Ovary (tissue), 9 donors: Measurements from ENCODE around the gene OR2H1. TPM values are rescaled to one million over a fixed set of nuclear protein-coding genes. Genes with fewer than 3 reads are reported as not detected.

Experiments used
- DNase-seq, 5 donors: peaks; one replicate each; pipeline ENCODE4 v3.0.0-alpha.2; 2019 to 2020
- H3K27ac ChIP-seq, 2 donors: fragments of 200-600 bp; one replicate each; pipeline versions ENCODE4 v1.5.1 to v1.8.0; 2019 to 2022
- H3K27me3 ChIP-seq: fragments of 200-600 bp; one replicate; pipeline ENCODE4 v1.8.0; 2022
- H3K36me3 ChIP-seq: fragments of 200-600 bp; sonication (generic); one replicate; pipeline ENCODE4 v1.5.1; 2019
- H3K4me1 ChIP-seq: one replicate; pipeline ENCODE4 v1.8.1; 2013; ENCODE audit warnings: mild to moderate bottlenecking, moderate library complexity; ENCODE audit not compliant: insufficient read depth
- H3K4me3 ChIP-seq: fragments of 200-600 bp; sonication (generic); one replicate; pipeline ENCODE4 v1.5.1; 2017
- H3K9me3 ChIP-seq, 2 donors: fragments of 200-600 bp in 1 of 2; sonication (generic) in 1 of 2; one replicate each; pipeline versions ENCODE4 v1.5.1 to v1.8.1; 2013 to 2019; ENCODE audit warnings: mild to moderate bottlenecking in 1 of 2, moderate library complexity in 1 of 2
- CTCF ChIP-seq, 3 donors: fragments of 450-650 bp in 2 of 3; fragments of 200-600 bp in 1 of 3; IDR thresholded peaks; one replicate each; pipeline versions ENCODE4 v1.5.1 to v1.8.0; 2016 to 2022; ENCODE audit warnings: antibody characterized with exemption in 3 of 3, mild to moderate bottlenecking in 1 of 3
- EP300 ChIP-seq: sonication (generic); formaldehyde crosslinking; IDR thresholded peaks from one replicate; pipeline ENCODE4 v1.6.1; 2017; ENCODE audit warnings: antibody characterized with exemption
- POLR2A ChIP-seq: fragments of 450-650 bp; IDR thresholded peaks from one replicate; pipeline ENCODE4 v1.6.1; 2017; ENCODE audit warnings: antibody characterized with exemption, mild to moderate bottlenecking, moderate library complexity
- WGBS, 3 donors: extraction: QIAGEN DNeasy Blood & Tissue Kit in 1 of 3; methylation state at CpG; one replicate each; pipeline versions ENCODE4 v1.1.5 to v1.1.7; 2013 to 2017; 5-methylcytosine and 5-hydroxymethylcytosine counted together
- intact Hi-C, 4 donors: fragments of 100-400 bp; cut with DNase I; formaldehyde crosslinking; loops; one replicate each; pipeline versions ENCODE4 v1.11.0 to v1.15.1; 2022 to 2023
- polyA plus RNA-seq, 2 donors: library from polyadenylated mRNA; stranded (reverse); fragments of 200-250 nt in 1 of 2; fragments of 350-450 nt in 1 of 2; fragmentation: Illumina TruSeq in 1 of 2; extraction: RNeasy Lipid Tissue Mini Kit (QIAGEN cat#74804) in 1 of 2; gene quantifications; one replicate each; pipeline ENCODE4 v1.2.3, GENCODE V29; 2013 to 2014
- total RNA-seq, 7 donors: library from RNA; depleted of rRNA in 2 of 7; stranded (reverse); fragments of >200 nt in 2 of 7; fragmentation: NEBNext Ultra II Directional in 3 of 7; extraction: Animal tissue kit (Norgen Biotek cat#: 25700) in 3 of 7; gene quantifications; one replicate each; pipeline versions ENCODE4 v1.1.0 to v1.2.4, GENCODE V29; 2016 to 2023
- donor health status: DM: no; HTN: no; CAD: no; lungs with moderate emphysema.
- donor health status: DM: no; HTN: no; CAD: no.
- donor health status: Bipolar disorder and iron deficiency.
- donor health status: DM: yes; HTN: yes; CAD: no.
- donor health status: DM: no; HTN: no; CAD: no.
- donor health status: DM: yes; HTN: yes; CAD: no.

Gene OR2H1
- total and polyA plus RNA-seq, 9 donors = not detected

GRCh38 chr6:29488874-29489273 is 31.9 kb downstream of the OR2H1 start:
- DNase-seq = no peak
- intact Hi-C loops = no loop called here
- TF ChIP-seq CTCF (IDR thresholded peaks at IDR 0.05) (no peak), POLR2A (no peak), EP300 (no peak)

GRCh38 chr6:29489286-29489685 is 32.3 kb downstream of the OR2H1 start:
- no peaks in the 10 kb centered on the region for H3K4me1 ChIP-seq
- no peaks in the 10 kb centered on the region for H3K36me3 ChIP-seq
- no peak for DNase-seq
- H3K9me3 ChIP-seq = no peaks in the 10 kb centered on the region
- intact Hi-C loops = no loop called here
- 85 to 94% (median 88%) methylated on average over 8 of the region's 8 CpGs for WGBS, 3 donors
- H3K27me3 ChIP-seq = no peaks in the 10 kb centered on the region
- H3K4me3 ChIP-seq = no peak overlapping the region
- TF ChIP-seq EP300 (no peak), CTCF (IDR thresholded peaks at IDR 0.05) (no peak)
- H3K27ac ChIP-seq = no peak overlapping the region

More at GRCh38 chr6:29488874-29489273, 31.9 kb downstream of the OR2H1 start:
- Histone ChIP-seq H3K4me3 (no peak overlapping the region), H3K4me1 (no peaks in the 10 kb centered on the region), H3K9me3 (no peaks in the 10 kb centered on the region), H3K27me3 (no peaks in the 10 kb centered on the region), H3K27ac (no peak overlapping the region), H3K36me3 (no peaks in the 10 kb centered on the region)

GRCh38 chr6:29490055-29490454 is 33.1 kb downstream of the OR2H1 start:
- intact Hi-C loops = no loop called here
- WGBS, 3 donors = 76 to 84% (median 80%) methylated on average over 3 of the region's 3 CpGs
- TF ChIP-seq POLR2A = no peak
- TF ChIP-seq EP300 = no peak
- no peak for TF ChIP-seq CTCF (IDR thresholded peaks at IDR 0.05)
- no peak overlapping the region for H3K4me3 ChIP-seq
- H3K36me3 ChIP-seq = no peaks in the 10 kb centered on the region
- no peaks in the 10 kb centered on the region for H3K4me1 ChIP-seq
- H3K27ac ChIP-seq = no peak overlapping the region
- no peak for DNase-seq
- no peaks in the 10 kb centered on the region for H3K27me3 ChIP-seq
- no peaks in the 10 kb centered on the region for H3K9me3 ChIP-seq

- no peaks in the 10 kb centered on the region for H3K36me3 ChIP-seq
- H3K4me1 ChIP-seq = no peaks in the 10 kb centered on the region
- no peak for TF ChIP-seq POLR2A
- 69 to 87% (median 76%) methylated on average over 2 of the region's 2 CpGs for WGBS, 3 donors
- DNase-seq = no peak
- H3K27me3 ChIP-seq = no peaks in the 10 kb centered on the region
- H3K4me3 ChIP-seq = no peak overlapping the region
- intact Hi-C loops = no loop called here
- H3K9me3 ChIP-seq = no peaks in the 10 kb centered on the region
- no peak overlapping the region for H3K27ac ChIP-seq
These were observed 33.6 kb downstream of the OR2H1 start for GRCh38 chr6:29490552-29490951.

GRCh38 chr6:29491574-29491973 is 34.6 kb downstream of the OR2H1 start:
- TF ChIP-seq EP300 = no peak
- no peak for TF ChIP-seq CTCF (IDR thresholded peaks at IDR 0.05)
- intact Hi-C loops = no loop called here
- Histone ChIP-seq H3K4me3 (no peak overlapping the region), H3K27me3 (no peaks in the 10 kb centered on the region), H3K27ac (no peak overlapping the region), H3K4me1 (no peaks in the 10 kb centered on the region), H3K9me3 (no peaks in the 10 kb centered on the region), H3K36me3 (no peaks in the 10 kb centered on the region)
- WGBS, 3 donors = 51 to 60% (median 52%) methylated on average over 4 of the region's 4 CpGs
- DNase-seq = no peak
